Measurements from ENCODE around the gene COX17. TPM values are rescaled to one million over a fixed set of nuclear protein-coding genes. Genes with fewer than 3 reads are reported as not detected.

Gene COX17
- total RNA-seq, 1 experiment from 2014 or later, result 51.6 TPM

DNA sequence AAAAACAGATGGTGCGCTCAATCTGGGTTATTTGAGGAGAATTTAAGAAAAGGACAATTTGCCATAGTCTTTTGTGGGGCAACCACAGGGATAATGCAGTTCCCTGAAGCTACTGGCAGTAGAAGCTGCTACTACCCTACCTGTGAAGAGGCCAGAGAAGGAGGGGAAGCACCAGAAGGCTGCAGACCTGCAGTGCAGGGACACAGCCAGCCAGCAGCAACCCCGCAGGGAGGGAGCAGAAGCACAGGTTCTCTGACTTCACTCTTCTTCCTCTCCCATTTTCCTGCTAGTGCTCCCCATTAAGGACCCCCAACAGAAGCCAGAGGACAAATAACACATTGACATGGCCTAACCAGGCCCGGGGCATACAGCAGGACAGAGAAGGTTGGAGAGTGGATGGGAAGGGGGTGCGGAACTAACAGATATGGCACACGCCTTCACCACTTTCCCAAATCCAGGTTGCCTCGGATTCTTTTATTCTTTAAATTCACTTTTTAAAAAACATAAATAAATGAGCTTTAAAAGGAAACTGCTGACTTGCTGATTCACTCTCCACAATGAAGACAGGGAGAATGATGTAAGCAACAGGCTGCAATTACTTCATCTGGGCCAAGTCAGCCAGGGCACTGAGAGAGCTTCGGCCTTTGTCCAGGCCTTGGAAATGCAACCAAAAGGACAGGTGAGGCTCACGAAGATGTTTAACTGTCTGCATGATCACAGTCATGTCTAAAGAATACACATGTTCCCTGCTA lies 46.9 kb downstream of the COX17 start:
- Histone ChIP-seq H3K9me2 (ENCODE audit: insufficient read depth) (no peaks in the 10 kb centered on the region), H3K4me1 (ENCODE audit: control insufficient read depth in 1 of 2, insufficient read depth in 2 of 2, low read length in 2 of 2) (no peaks in the 10 kb centered on the region), H3K4me2 (ENCODE audit: low read length) (no peak overlapping the region), H4K20me1 (ENCODE audit: insufficient read depth) (no peaks in the 10 kb centered on the region), H3K9me3 (ENCODE audit: control insufficient read depth in 1 of 2, insufficient read depth in 1 of 2, low read depth in 1 of 2, low read length in 2 of 2) (no peaks in the 10 kb centered on the region), H3K36me3 (ENCODE audit: control insufficient read depth in 1 of 2, insufficient read depth in 2 of 2, low read length in 2 of 2) (no peaks in the 10 kb centered on the region), H3K27ac (ENCODE audit: low read depth, low read length) (no peak overlapping the region), H3K9ac (ENCODE audit: low read length) (no peak overlapping the region), H3K27me3 (ENCODE audit: insufficient read depth, low read length) (peaks cover 3% of the 10 kb centered on the region; the same call in 1 of the 2 replicates), H2AFZ (ENCODE audit: low read depth, low read length, poor library complexity, severe bottlenecking) (no peak overlapping the region), H3K4me3 (replicated peaks in 1 of 2; ENCODE audit: low read depth in 1 of 2, low read length in 2 of 2) (no peak overlapping the region), H3K79me2 (ENCODE audit: insufficient read depth, low read length) (no peaks in the 10 kb centered on the region)
- ChIA-PET RAD21 (ENCODE audit: low non-redundant PET in 1 of 2, low total read pairs in 2 of 2, uncharacterized antibody in 2 of 2, unreplicated experiment in 2 of 2) (no interaction called here), CTCF (no interaction called here), POLR2A (no interaction called here)
- no TSS peak for BruUV-seq (replicated peaks)
- ATAC-seq, result no peak
- TF ChIP-seq, protein P1, sequence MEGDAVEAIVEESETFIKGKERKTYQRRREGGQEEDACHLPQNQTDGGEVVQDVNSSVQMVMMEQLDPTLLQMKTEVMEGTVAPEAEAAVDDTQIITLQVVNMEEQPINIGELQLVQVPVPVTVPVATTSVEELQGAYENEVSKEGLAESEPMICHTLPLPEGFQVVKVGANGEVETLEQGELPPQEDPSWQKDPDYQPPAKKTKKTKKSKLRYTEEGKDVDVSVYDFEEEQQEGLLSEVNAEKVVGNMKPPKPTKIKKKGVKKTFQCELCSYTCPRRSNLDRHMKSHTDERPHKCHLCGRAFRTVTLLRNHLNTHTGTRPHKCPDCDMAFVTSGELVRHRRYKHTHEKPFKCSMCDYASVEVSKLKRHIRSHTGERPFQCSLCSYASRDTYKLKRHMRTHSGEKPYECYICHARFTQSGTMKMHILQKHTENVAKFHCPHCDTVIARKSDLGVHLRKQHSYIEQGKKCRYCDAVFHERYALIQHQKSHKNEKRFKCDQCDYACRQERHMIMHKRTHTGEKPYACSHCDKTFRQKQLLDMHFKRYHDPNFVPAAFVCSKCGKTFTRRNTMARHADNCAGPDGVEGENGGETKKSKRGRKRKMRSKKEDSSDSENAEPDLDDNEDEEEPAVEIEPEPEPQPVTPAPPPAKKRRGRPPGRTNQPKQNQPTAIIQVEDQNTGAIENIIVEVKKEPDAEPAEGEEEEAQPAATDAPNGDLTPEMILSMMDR (IDR thresholded peaks at IDR 0.05 in 2 of 3, conservative IDR thresholded peaks at IDR 0.05 in 1 of 3; ENCODE audit: borderline replicate concordance in 1 of 3, insufficient read depth in 1 of 3, low read depth in 2 of 3, low read length in 2 of 3), result no peak
- no peak for TF ChIP-seq CBX3 (IDR thresholded peaks at IDR 0.05; ENCODE audit: low read depth)
- no peak for TF ChIP-seq RAD21 (IDR thresholded peaks at IDR 0.05; ENCODE audit: low read depth)
- no peak for TF ChIP-seq EGR1 (IDR thresholded peaks at IDR 0.05; ENCODE audit: low read depth)
- TF ChIP-seq SIN3A (IDR thresholded peaks at IDR 0.05; ENCODE audit: low read depth), result no peak
- no peak for TF ChIP-seq TCF7L2 (IDR thresholded peaks at IDR 0.05; ENCODE audit: borderline replicate concordance, extremely low read depth, insufficient read depth, insufficient read length)
- no peak for TF ChIP-seq POLR2A (IDR thresholded peaks at IDR 0.05; ENCODE audit: borderline replicate concordance, extremely low read depth, insufficient read depth, insufficient read length)
- TF ChIP-seq POLR2AphosphoS5 (IDR thresholded peaks at IDR 0.05; ENCODE audit: low read depth, low read length), result no peak
- no peak for TF ChIP-seq SP1 (IDR thresholded peaks at IDR 0.05; ENCODE audit: low read depth)
- TF ChIP-seq EZH2phosphoT487 (IDR thresholded peaks at IDR 0.05; ENCODE audit: borderline replicate concordance), result no peak
- no peak for TF ChIP-seq JUND (IDR thresholded peaks at IDR 0.05)
- TF ChIP-seq, protein P2, sequence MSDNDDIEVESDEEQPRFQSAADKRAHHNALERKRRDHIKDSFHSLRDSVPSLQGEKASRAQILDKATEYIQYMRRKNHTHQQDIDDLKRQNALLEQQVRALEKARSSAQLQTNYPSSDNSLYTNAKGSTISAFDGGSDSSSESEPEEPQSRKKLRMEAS (IDR thresholded peaks at IDR 0.05), result no peak
- TF ChIP-seq ZNF274 (IDR thresholded peaks at IDR 0.05; ENCODE audit: low read depth, low read length), result no peak
- TF ChIP-seq, protein P3, sequence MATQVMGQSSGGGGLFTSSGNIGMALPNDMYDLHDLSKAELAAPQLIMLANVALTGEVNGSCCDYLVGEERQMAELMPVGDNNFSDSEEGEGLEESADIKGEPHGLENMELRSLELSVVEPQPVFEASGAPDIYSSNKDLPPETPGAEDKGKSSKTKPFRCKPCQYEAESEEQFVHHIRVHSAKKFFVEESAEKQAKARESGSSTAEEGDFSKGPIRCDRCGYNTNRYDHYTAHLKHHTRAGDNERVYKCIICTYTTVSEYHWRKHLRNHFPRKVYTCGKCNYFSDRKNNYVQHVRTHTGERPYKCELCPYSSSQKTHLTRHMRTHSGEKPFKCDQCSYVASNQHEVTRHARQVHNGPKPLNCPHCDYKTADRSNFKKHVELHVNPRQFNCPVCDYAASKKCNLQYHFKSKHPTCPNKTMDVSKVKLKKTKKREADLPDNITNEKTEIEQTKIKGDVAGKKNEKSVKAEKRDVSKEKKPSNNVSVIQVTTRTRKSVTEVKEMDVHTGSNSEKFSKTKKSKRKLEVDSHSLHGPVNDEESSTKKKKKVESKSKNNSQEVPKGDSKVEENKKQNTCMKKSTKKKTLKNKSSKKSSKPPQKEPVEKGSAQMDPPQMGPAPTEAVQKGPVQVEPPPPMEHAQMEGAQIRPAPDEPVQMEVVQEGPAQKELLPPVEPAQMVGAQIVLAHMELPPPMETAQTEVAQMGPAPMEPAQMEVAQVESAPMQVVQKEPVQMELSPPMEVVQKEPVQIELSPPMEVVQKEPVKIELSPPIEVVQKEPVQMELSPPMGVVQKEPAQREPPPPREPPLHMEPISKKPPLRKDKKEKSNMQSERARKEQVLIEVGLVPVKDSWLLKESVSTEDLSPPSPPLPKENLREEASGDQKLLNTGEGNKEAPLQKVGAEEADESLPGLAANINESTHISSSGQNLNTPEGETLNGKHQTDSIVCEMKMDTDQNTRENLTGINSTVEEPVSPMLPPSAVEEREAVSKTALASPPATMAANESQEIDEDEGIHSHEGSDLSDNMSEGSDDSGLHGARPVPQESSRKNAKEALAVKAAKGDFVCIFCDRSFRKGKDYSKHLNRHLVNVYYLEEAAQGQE (IDR thresholded peaks at IDR 0.05; ENCODE audit: low read depth), result no peak
- no peak for TF ChIP-seq FOSL1 (IDR thresholded peaks at IDR 0.05; ENCODE audit: low read depth)
- no peak for TF ChIP-seq EZH2 (IDR thresholded peaks at IDR 0.05)
- no peak for TF ChIP-seq ZFX (IDR thresholded peaks at IDR 0.05)
- no peak for TF ChIP-seq YY1 (IDR thresholded peaks at IDR 0.05; ENCODE audit: extremely low read depth, insufficient replicate concordance, low read depth, low read length)
- TF ChIP-seq, protein P4, sequence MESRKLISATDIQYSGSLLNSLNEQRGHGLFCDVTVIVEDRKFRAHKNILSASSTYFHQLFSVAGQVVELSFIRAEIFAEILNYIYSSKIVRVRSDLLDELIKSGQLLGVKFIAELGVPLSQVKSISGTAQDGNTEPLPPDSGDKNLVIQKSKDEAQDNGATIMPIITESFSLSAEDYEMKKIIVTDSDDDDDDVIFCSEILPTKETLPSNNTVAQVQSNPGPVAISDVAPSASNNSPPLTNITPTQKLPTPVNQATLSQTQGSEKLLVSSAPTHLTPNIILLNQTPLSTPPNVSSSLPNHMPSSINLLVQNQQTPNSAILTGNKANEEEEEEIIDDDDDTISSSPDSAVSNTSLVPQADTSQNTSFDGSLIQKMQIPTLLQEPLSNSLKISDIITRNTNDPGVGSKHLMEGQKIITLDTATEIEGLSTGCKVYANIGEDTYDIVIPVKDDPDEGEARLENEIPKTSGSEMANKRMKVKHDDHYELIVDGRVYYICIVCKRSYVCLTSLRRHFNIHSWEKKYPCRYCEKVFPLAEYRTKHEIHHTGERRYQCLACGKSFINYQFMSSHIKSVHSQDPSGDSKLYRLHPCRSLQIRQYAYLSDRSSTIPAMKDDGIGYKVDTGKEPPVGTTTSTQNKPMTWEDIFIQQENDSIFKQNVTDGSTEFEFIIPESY (IDR thresholded peaks at IDR 0.05; ENCODE audit: extremely low read depth, insufficient replicate concordance, low read length), result no peak
- no peak for DNase-seq (ENCODE audit: low read depth, low spot score)
- intact Hi-C loops (cut with micrococcal nuclease), result no loop called here
